Measurements from ENCODE around the gene ASTN1. TPM values are rescaled to one million over a fixed set of nuclear protein-coding genes. Genes with fewer than 3 reads are reported as not detected.

Gene ASTN1
- total and polyA plus RNA-seq, 9 of the 15 experiments (the other 6 are each of a cell fraction or from before 2014, with no cell fraction given) = 0.05 to 0.22 (median 0.18) TPM

DNA sequence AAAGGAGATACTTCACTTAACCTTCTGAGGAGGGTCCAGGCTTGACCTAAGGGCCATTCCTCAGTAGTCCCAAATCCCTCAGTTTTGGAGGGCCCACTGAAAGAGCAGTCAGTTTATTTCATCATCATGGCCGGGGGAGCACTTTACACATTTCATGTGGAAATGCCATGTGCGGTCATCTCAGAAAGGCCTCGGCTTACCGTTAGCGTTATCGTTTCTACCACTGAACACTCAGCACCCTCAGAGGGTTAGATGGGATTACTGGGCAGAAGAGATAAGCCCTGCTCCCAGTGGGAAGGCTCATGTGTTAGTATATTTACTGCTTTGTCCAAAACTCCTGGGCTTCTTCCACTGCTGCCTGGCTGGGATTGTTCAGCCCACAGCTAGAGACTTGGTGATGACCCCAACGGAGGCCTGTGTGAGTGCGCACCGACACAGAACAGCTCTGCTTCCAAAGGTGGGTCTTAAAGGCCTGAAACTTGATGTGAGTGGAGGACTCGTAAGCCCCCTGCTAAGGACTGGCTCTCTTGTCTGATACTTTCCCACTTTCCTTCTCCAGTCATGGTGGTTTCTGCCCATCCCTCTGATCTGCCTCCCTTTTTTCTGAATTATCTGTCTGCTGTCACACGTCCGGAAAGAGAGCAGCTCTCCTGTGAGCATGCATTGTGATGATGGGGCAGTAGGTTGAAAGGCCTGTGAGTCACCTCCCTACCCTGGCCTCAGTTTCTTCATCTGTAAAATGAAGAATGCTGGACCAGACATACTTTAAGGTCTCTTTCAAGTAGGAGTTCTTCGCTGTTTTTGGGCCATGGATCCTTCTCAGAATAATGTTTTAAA, 284.5 kb downstream of the ASTN1 start (continued):
- TF ChIP-seq, protein P1, sequence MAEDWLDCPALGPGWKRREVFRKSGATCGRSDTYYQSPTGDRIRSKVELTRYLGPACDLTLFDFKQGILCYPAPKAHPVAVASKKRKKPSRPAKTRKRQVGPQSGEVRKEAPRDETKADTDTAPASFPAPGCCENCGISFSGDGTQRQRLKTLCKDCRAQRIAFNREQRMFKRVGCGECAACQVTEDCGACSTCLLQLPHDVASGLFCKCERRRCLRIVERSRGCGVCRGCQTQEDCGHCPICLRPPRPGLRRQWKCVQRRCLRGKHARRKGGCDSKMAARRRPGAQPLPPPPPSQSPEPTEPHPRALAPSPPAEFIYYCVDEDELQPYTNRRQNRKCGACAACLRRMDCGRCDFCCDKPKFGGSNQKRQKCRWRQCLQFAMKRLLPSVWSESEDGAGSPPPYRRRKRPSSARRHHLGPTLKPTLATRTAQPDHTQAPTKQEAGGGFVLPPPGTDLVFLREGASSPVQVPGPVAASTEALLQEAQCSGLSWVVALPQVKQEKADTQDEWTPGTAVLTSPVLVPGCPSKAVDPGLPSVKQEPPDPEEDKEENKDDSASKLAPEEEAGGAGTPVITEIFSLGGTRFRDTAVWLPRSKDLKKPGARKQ (CRISPR knock-in tag; IDR thresholded peaks at IDR 0.05) = no peak
- TF ChIP-seq, protein P2, sequence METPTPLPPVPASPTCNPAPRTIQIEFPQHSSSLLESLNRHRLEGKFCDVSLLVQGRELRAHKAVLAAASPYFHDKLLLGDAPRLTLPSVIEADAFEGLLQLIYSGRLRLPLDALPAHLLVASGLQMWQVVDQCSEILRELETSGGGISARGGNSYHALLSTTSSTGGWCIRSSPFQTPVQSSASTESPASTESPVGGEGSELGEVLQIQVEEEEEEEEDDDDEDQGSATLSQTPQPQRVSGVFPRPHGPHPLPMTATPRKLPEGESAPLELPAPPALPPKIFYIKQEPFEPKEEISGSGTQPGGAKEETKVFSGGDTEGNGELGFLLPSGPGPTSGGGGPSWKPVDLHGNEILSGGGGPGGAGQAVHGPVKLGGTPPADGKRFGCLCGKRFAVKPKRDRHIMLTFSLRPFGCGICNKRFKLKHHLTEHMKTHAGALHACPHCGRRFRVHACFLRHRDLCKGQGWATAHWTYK (CRISPR knock-in tag; IDR thresholded peaks at IDR 0.05) = 0 out of 2 replicates have a peak, but pooled peaks have one; percentile 57
- TF ChIP-seq SAFB2 (IDR thresholded peaks at IDR 0.05; ENCODE audit: borderline replicate concordance, low read depth, low read length, severe bottlenecking) (no peak), CREM (IDR thresholded peaks at IDR 0.05; ENCODE audit: low read depth) (0 out of 2 replicates have a peak, but pooled peaks have one; percentile 58), FOXK1 (CRISPR knock-in tag; IDR thresholded peaks at IDR 0.05; ENCODE audit: borderline replicate concordance) (no peak), TOE1 (IDR thresholded peaks at IDR 0.05; ENCODE audit: borderline replicate concordance) (0 out of 2 replicates have a peak, but pooled peaks have one; percentile 40), TOE1 (CRISPR knock-in tag; IDR thresholded peaks at IDR 0.05; ENCODE audit: borderline replicate concordance, low read depth) (no peak), FOXK2 (conservative IDR thresholded peaks at IDR 0.05 in 1 of 2, IDR thresholded peaks at IDR 0.05 in 1 of 2; ENCODE audit: low read depth in 2 of 2) (peak in 1 of 2 experiments; percentile 62; a peak in 1 of 4 replicates), TEAD1 (CRISPR knock-in tag; IDR thresholded peaks at IDR 0.05) (peak in 1 of 2 experiments; percentile 68; a peak in 2 of 4 replicates), USF1 (CRISPR knock-in tag; IDR thresholded peaks at IDR 0.05) (no peak; the same call in 1 of the 2 replicates), CUX1 (CRISPR knock-in tag; IDR thresholded peaks at IDR 0.05) (no peak), FOXM1 (IDR thresholded peaks at IDR 0.05; ENCODE audit: low read depth) (peak; percentile 87), FOXM1 (CRISPR knock-in tag; IDR thresholded peaks at IDR 0.05; ENCODE audit: low read depth) (no peak), FOXJ2 (tag; IDR thresholded peaks at IDR 0.05) (no peak), ZNF436 (CRISPR knock-in tag; IDR thresholded peaks at IDR 0.05) (no peak)
- TF ChIP-seq, protein P3, sequence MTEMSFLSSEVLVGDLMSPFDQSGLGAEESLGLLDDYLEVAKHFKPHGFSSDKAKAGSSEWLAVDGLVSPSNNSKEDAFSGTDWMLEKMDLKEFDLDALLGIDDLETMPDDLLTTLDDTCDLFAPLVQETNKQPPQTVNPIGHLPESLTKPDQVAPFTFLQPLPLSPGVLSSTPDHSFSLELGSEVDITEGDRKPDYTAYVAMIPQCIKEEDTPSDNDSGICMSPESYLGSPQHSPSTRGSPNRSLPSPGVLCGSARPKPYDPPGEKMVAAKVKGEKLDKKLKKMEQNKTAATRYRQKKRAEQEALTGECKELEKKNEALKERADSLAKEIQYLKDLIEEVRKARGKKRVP (CRISPR knock-in tag; IDR thresholded peaks at IDR 0.05) = peak; percentile 84

Data from K562 (cell line).